Choroid plexus epithelial cell (primary cell): ENCODE results near the gene R3HDM4.

Source experiments
- DNase-seq: peaks from one replicate; pipeline ENCODE4 v3.0.0-alpha.2; 2010; ENCODE audit warnings: low read depth
- H3K4me3 ChIP-seq: 2 replicates; pipeline ENCODE4 v1.5.1; 2011; ENCODE audit warnings: low read depth, mild to moderate bottlenecking, control low read depth, low read length, moderate library complexity
- CTCF ChIP-seq: conservative IDR thresholded peaks from 2 replicates; pipeline ENCODE4 v1.5.1; 2011; ENCODE audit warnings: low read depth, mild to moderate bottlenecking, control low read depth, inconsistent platforms, low read length, moderate library complexity

The R3HDM4 gene

GRCh38 chr19:887599-887998, 25.4 kb downstream of the R3HDM4 start:
- DNase-seq = no peak
- no peak overlapping the region for H3K4me3 ChIP-seq
- TF ChIP-seq CTCF = no peak

GRCh38 chr19:887072-887471, 25.9 kb downstream of the R3HDM4 start:
- H3K4me3 ChIP-seq = no peak overlapping the region
- TF ChIP-seq CTCF = no peak

GRCh38 chr19:885536-886224, 27.3 kb downstream of the R3HDM4 start:
- no peak overlapping the region for H3K4me3 ChIP-seq
- no peak for DNase-seq
- TF ChIP-seq CTCF = no peak

More at GRCh38 chr19:887072-887471, 25.9 kb downstream of the R3HDM4 start:
- DNase-seq = peak; percentile 65

GRCh38 chr19:884420-885211, 28.4 kb downstream of the R3HDM4 start:
- DNase-seq = no peak
- TF ChIP-seq CTCF = no peak
- no peak overlapping the region for H3K4me3 ChIP-seq

GRCh38 chr19:883661-884211, 29.3 kb downstream of the R3HDM4 start:
- no peak overlapping the region for H3K4me3 ChIP-seq
- TF ChIP-seq CTCF = no peak
- no peak for DNase-seq

GRCh38 chr19:882871-883497, 30.0 kb downstream of the R3HDM4 start:
- no peak for TF ChIP-seq CTCF

More at GRCh38 chr19:882871-883497, 30.0 kb downstream of the R3HDM4 start:
- DNase-seq = no peak
- H3K4me3 ChIP-seq = no peak overlapping the region
